ENCODE measurements around the gene GATAD2A.

DNA sequence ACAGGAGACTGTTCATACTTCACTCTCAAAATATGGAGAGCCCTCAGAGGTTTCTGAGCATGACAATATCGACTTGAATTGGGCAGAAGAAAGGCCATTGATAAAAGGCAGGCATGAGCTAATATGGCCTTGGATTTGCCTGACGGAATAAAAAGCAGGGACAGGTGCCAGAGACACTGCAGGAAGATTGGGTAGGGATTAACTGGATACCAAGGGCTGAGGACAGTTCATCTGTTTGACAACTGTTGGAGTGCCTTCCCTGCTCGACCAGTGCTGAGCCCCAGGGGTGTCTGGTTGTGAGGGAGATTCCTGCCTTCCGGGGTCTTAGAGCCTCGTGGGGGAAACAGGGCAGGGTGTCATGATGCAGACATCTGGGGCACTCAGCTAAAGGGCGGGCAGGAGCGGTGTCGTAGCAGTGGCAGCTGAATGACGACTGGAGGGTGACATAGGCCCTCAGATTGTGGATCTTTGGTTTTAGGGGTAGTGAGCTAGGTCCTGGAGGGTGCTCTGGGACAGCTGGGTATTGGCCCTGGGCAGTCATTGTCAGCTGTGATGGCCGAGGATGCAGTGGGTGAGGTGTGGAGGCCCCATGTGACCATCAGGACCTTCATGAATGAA is 12.3 kb downstream of the GATAD2A start:
- TF ChIP-seq POLR2AphosphoS5 (IDR thresholded peaks at IDR 0.05; ENCODE audit: low read depth, low read length) (no peak), REST (IDR thresholded peaks at IDR 0.05; ENCODE audit: insufficient read depth in 1 of 2, low read depth in 2 of 2, low read length in 2 of 2) (no peak), FOXP2 (optimal IDR thresholded peaks at IDR 0.05; ENCODE audit: borderline replicate concordance, extremely low read depth, extremely low read length, insufficient read depth) (no peak)
